RWPE1 (cell line): ENCODE measurements around the gene PARVG.

ENCODE experiments used
- CTCF ChIA-PET: fragments of 350-600 bp; sonication (Branson Sonifier 250); formaldehyde crosslinking; extraction: SDS; loops from one replicate; lab custom pipeline; 2021; lab: Yijun Ruan, JAX
- POLR2A ChIA-PET: fragments of 400-600 bp; formaldehyde crosslinking; extraction: SDS; loops from one replicate; lab custom pipeline; 2020; ENCODE audit warnings: antibody characterized with exemption; ENCODE audit not compliant: low non-redundant PET; lab: Yijun Ruan, JAX
- DNase-seq: peaks from one replicate; pipeline ENCODE4 v3.0.0; 2012; ENCODE audit warnings: low spot score
- H3K27ac ChIP-seq: fragments of 450-650 bp; 2 replicates; pipeline ENCODE4 v1.5.1; 2017
- TF ChIP-seq, protein P1 (sequence below): fragments of 450-650 bp; conservative IDR thresholded peaks from 2 replicates; pipeline ENCODE4 v1.5.1; 2017; ENCODE audit warnings: low read depth, mild to moderate bottlenecking

The PARVG gene

DNA sequence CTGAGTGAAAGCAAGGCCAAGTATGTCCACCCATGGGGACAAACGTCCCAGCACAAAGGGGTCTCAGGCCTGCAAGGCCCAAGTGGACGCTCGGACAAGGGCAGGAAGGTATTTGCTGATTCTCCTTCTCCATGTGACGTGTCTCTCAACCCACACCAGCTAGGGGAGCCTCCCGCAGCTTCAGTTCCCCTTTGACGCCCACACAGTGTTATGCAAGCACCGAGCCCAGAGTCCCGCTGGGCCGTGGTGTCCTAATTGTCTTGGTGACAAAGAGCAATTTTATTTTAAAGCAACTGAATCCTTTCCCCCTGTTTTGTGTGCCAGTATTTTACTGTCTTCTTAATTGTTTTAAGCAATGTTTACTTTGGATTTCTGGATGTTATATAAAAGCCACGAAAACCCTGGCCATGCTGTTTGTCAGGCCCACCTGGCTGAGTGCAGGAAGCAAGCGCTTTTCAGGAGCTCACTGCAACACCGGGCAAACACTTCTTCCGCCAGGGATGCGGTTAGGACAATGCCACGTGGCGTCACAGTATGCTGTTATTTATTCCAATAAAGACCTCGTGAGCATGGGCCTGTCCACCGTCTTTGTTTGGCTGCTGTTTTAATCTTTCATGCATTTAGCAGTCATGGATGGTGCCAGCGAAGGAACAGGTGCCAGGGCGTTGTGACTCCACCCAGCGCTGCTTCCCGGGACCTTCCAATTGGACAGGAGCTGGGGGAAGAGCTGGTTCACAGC, 8.2 kb upstream of the PARVG start:
- POLR2A ChIA-PET, result no interaction called here
- TF ChIP-seq, protein P1, sequence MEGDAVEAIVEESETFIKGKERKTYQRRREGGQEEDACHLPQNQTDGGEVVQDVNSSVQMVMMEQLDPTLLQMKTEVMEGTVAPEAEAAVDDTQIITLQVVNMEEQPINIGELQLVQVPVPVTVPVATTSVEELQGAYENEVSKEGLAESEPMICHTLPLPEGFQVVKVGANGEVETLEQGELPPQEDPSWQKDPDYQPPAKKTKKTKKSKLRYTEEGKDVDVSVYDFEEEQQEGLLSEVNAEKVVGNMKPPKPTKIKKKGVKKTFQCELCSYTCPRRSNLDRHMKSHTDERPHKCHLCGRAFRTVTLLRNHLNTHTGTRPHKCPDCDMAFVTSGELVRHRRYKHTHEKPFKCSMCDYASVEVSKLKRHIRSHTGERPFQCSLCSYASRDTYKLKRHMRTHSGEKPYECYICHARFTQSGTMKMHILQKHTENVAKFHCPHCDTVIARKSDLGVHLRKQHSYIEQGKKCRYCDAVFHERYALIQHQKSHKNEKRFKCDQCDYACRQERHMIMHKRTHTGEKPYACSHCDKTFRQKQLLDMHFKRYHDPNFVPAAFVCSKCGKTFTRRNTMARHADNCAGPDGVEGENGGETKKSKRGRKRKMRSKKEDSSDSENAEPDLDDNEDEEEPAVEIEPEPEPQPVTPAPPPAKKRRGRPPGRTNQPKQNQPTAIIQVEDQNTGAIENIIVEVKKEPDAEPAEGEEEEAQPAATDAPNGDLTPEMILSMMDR, result no peak
- H3K27ac ChIP-seq, result no peak overlapping the region
- DNase-seq, result no peak
- CTCF ChIA-PET, result no interaction called here

GRCh38 chr22:44173154-44173553, 7.6 kb upstream of the PARVG start:
- no peak overlapping the region for H3K27ac ChIP-seq
- CTCF ChIA-PET, result no interaction called here
- TF ChIP-seq, protein P1, result no peak
- DNase-seq, result no peak
- POLR2A ChIA-PET, result no interaction called here

DNA sequence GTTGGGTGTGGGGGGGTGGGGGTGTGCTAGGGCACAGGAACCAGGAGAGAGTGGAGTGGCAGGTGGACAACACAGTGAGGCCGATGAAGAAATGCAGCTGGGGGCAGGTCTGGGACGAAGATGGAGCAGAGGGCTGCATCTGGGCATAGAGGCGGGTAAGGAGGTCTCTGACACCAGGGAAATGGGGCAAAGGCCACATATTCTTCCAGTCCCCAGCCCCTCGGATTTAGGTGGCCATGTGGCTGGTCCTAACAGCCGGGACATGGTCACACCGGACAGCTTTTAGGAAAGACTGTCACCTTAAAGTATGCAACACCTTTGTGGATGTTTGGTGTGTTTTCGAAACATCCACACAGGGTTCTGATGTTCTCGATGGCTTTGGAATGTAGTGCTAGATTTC, 5.0 kb upstream of the PARVG start:
- ChIA-PET CTCF (no interaction called here), POLR2A (no interaction called here)
- TF ChIP-seq, protein P1, result no peak
- no peak overlapping the region for H3K27ac ChIP-seq
- DNase-seq, result no peak

DNA sequence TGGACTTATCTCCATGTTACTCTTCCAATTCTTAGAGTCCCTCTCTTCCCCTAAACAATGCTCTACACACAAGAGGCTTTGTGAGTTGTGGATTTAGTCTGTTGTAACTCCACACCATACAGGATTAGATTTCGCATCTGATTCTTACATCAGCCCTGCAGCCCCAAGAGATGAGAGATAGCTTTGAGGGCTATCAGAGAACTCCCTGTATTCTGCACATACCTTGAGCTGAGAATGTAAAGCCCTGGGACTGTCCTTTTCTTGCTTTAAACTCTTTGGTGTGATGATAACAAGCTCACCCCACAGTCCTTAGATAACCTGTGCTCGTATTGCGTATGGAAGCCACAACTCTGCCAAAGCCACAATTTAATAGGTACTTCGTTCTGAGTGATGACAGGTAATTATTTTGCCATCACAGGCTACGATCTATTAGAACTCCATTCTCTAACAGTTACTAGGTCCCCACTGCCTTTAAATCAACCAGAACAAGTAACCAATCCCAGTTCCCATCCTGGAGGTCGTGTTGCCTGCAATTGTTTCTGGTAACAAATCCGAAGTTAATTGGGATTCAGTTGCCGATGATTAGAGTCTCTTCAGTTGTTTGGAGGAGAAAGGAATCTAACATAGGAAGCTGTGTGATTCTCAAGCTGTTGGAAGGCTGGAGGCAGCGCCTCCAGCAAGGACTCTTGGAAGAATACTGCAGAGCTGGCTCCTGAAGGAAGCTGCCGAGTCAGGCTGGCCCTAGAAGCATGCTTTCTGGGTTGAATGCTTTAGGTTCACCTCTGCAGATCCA, 1.3 kb upstream of the PARVG start:
- TF ChIP-seq, protein P1, result no peak
- no peak overlapping the region for H3K27ac ChIP-seq
- DNase-seq, result no peak
- CTCF ChIA-PET, result interaction anchor here (0.8 kb wide), 1 partner anchor 120 kb away, joined by 3 read pairs; no protein-coding TSS in a partner anchor
- POLR2A ChIA-PET, result no interaction called here

DNA sequence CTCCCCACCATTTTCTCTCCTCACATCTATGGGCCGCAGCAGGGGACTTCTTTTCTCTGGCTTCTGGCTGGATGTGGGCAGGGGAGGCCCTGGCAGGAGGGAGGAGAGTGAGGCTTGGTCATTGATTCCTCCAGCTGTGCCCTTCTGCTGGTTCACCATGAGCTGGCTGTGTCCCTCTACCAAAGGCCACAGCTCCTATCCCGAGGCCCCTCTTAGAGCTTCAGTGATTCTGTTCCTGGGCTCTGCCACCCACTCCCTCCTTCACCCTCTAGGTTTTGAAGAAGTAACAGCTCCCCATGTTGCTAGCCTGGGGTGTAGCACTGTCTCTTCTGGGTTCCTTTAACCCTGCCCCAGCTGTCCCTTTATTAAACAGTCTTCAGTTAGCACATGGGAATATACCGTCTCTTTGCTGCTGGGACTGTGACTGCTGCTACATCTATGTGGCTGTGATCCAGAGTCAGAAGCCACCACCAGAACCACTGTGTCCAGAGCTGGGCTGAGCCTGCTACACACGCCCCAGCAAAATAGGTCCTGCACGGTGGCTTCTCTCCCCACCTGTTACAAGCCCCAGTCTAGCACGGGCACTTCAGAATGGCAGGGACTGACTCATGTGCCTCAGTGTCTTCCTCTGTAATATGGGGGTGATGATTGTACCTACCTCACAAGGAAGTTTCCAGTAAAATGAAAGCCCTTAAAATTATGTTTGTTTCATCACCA, 578 bp upstream of the PARVG start:
- POLR2A ChIA-PET, result no interaction called here
- TF ChIP-seq, protein P1, result no peak
- CTCF ChIA-PET, result interaction anchor here (0.6 kb wide), 1 partner anchor 191 kb away, joined by 6 read pairs; no protein-coding TSS in a partner anchor
- H3K27ac ChIP-seq, result no peak overlapping the region
- DNase-seq, result no peak
